Omental fat pad (tissue), 4 donors: ENCODE data around the gene SH3RF1. TPM values are rescaled to one million over a fixed set of nuclear protein-coding genes. Genes with fewer than 3 reads are reported as not detected.

Source experiments
- ATAC-seq: fragments of 150-250 bp; one replicate; pipeline ENCODE4 v1.9.1; 2016; ENCODE audit warnings: mild to moderate bottlenecking, moderate library complexity; ENCODE audit not compliant: low FRiP score
- DNase-seq: peaks from one replicate; pipeline ENCODE4 v3.0.0-alpha.2; 2019; ENCODE audit warnings: low spot score
- CTCF ChIP-seq, 3 donors: fragments of 450-650 bp; IDR thresholded peaks; one replicate each; pipeline ENCODE4 v1.5.1; 2016 to 2017; ENCODE audit warnings: antibody characterized with exemption in 3 of 3, mild to moderate bottlenecking in 3 of 3, moderate library complexity in 2 of 3
- total RNA-seq, 4 donors: library from RNA; depleted of rRNA; stranded (reverse); fragments of >200 nt; gene quantifications; one replicate each; pipeline ENCODE4 v1.1.0, GENCODE V29; 2016

SH3RF1 gene
- total RNA-seq, 4 donors from 2014 or later = 15.9 to 28.5 (median 23.5) TPM

GRCh38 chr4:169150806-169151205 lies 120.0 kb downstream of the SH3RF1 start:
- no peak for TF ChIP-seq CTCF (IDR thresholded peaks at IDR 0.05)
- DNase-seq (no peak), ATAC-seq (no peak)

- DNase-seq (no peak), ATAC-seq (no peak)
- TF ChIP-seq CTCF (IDR thresholded peaks at IDR 0.05) = no peak
Observed at GRCh38 chr4:169148885-169149284, 121.9 kb downstream of the SH3RF1 start.

GRCh38 chr4:169147191-169147590 lies 123.6 kb downstream of the SH3RF1 start:
- no peak for TF ChIP-seq CTCF (IDR thresholded peaks at IDR 0.05)
- no peak for DNase-seq
- no peak for ATAC-seq

GRCh38 chr4:169144061-169144600 lies 126.6 kb downstream of the SH3RF1 start:
- ATAC-seq = no peak

GRCh38 chr4:169143335-169143734 lies 127.4 kb downstream of the SH3RF1 start:
- DNase-seq (no peak), ATAC-seq (no peak)
- TF ChIP-seq CTCF (IDR thresholded peaks at IDR 0.05) = no peak

More at GRCh38 chr4:169144061-169144600, 126.6 kb downstream of the SH3RF1 start:
- TF ChIP-seq CTCF (IDR thresholded peaks at IDR 0.05) = no peak
- no peak for DNase-seq

- ATAC-seq (no peak), DNase-seq (no peak)
- no peak for TF ChIP-seq CTCF (IDR thresholded peaks at IDR 0.05)
Observed at GRCh38 chr4:169142906-169143305, 127.8 kb downstream of the SH3RF1 start.

GRCh38 chr4:169142391-169142790 lies 128.4 kb downstream of the SH3RF1 start:
- TF ChIP-seq CTCF (IDR thresholded peaks at IDR 0.05) = no peak
- ATAC-seq (no peak), DNase-seq (no peak)
